Measurements from ENCODE around the gene UNC5B.

Gene UNC5B

DNA sequence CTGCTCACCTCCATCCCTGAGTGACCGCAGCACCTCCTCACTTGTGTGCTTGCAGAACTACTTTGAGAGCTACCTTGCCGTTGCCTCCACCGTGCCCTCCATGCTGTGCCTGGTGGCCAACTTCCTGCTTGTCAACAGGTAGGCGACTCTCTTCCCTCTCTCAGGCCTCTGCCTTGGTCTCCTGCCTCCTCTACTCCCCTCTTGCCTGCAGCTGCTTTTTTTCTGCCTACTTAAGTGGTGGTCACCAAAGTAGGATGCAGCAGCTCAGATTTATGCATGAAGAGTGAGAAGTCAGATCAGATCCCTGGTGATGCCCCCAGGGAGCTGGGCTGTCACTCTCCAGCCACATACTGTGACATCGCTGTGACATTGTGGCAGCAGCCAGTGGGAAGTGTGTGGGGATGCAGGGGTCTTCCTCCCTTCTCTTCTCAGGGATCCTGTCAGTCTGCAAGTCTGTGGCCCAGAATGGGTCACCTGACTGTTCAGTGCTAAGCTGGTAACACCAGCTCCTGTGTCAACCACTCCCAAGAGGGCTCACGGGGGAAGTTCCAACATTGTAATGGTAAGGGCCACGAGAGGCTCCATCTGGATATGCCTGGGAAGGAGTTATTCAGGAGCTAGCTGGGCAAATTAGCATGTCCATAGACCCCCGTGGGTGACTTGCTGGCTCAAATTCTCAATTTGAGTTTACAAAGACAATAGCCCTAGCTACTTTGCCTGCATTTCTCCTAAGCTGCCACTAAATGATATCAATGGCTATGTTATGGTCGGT is 132.0 kb downstream of the UNC5B start:
- no peak for DNase-seq (ENCODE audit: low spot score)

DNA sequence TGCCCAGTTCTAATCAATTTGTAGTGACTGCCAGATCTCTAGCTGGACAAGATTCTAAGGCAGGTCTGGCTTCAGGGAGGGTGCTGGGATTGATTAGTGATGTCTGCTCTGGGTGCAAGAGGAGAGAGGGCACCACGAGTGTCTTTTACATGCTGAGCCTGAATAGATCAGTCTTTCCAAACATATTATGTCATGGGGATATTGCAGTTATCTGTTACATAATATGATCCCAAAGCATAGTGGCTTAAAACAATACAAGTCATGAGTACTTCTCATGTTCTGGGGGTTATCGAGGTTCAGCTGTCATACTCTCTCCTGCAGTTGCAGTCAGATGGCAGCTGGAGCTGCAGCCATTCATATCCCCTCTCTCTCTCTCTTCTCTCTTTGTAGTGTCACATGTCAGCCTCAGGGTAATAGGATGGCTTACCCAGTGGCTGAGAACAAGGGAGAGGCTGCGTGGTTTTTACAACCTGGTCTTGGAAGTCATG is 132.7 kb downstream of the UNC5B start:
- DNase-seq (ENCODE audit: low spot score) = no peak

DNA sequence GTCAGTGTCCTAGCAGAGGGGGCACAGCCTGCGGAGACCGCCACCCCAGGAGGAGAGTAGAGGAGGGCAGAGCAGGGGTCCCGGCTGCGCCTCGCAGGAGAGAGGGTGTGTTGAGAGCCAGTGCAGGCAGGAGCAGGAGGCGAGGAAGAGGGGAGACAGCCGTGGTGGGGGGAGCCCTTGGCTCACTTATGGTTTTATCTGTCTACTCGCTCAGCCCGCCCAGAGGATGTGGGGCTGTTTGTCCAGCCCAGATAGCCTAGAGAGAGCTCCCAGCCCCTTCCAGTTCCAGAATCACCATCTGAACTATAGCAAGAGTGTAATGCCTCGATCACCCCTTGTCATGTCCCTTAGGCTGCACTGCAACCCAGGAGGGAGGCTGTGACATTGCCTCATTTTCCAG is 133.3 kb downstream of the UNC5B start:
- no peak for DNase-seq (ENCODE audit: low spot score)

DNA sequence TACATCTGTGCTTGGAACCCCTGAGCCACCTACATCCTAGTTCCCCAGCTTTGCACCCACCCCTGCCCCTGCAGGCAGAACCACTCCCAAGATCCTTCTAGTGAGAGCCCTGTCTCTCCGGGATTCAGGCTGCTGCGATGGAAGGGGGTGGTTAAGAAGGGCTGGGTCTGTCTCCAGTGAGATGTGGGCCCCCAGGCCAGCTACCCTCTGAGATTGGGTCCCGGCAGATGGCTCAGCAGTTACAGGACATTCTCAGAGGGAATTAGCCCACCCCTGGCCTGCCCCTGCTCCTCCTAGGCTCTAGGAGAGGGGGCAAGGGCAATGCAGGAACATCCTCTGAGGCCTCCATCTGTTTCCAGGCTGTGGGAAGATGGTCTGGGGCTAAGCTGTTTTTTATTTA is 134.4 kb downstream of the UNC5B start:
- DNase-seq (ENCODE audit: low spot score) = no peak

DNA sequence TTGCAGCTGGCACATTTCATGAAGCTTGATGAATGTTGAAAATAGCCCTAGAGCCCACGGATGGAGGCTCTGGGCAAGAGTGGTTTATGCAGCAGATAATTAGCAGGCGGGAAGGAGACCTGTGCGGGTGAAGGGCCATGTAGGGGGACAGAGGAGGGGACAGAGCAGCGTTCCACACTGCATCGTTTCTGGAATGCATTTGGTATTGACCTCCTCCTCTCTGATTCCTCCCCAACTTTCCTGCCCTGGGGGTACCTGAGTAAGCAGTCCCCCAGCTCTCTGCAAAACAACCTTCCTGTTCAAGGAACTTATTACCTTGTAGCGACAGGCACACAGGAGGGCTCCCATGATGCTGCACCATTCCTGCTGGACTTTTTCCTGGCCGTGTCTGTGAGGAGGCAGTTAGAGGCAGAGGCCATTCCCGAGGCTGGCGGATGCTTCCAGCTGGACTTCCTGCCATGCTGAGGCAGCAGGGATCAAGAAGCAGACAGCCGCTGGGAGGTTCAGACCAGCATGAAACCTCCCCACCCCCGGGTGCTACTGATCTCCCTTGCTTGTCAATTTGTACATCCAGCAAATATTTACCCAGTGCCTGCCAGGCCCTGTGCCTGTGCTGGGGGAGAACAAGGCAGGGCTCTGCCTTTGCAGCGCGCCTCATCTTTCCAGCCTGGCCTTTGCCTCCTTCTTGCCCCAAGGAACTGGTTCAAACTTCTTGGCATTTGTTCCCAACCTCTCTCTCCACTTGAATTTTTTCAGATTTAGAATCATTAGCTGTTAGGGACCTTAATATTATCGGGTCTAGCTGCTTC is 135.4 kb downstream of the UNC5B start:
- DNase-seq (ENCODE audit: low spot score) = no peak

DNA sequence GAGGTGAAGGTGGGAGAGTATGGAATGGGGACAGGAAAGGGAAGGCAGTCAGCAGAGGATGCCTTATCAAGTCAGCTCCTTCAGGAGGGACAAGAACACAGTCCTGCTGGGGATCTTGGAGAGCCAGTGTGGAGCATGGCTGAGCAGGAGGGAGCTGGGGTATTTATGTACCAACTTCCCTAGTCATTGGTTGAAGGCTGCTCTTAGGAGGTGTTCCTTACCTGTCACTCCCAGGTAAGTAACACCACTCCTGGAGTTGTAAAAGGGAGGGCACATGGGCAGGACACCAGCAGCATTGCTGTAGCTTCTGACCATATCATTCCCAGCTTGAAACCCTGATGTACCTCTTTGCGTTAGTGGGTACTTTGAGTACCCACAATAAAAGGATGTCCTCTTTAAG is 136.5 kb downstream of the UNC5B start:
- no peak for DNase-seq (ENCODE audit: low spot score)

DNA sequence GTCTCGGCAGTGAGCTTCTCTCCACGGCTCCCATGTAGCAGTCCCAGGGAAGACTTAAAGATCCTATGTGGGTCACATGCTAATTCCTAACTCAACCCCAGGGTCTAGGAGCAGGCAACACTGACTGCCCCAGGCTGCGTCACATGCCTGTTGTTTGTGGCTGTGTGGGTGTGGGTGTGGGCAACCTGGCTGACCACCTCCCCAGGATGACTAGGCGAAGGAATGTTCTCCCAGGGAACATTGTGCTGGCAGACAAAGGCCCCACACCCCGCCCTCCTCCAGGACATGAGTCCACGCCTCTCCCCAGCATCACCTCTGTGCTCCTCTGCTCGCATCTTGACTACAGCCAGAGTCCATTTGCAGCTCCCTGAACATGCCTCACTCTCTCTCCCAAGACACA is 137.0 kb downstream of the UNC5B start:
- no peak for DNase-seq (ENCODE audit: low spot score)

DNA sequence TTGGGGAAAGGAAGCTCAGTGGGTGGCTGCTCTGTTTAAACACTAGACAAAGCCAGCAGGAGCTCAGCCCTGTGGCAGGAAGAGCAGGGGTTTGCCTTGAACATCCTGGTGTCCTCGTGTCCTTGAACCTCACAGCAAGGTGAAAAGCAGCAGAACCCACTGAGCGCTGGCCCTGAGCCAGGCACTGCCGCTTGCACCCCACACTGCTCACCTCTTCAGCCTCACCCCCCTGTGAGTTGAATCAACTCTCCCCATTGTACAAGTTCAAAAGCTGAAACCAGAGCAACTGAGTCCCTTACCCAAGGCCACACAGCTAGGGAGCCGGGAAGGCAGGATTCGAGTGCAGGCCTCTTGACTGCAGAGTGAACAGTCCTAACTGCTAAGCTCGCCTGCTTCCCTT is 138.7 kb downstream of the UNC5B start:
- no peak for DNase-seq (ENCODE audit: low spot score)

DNA sequence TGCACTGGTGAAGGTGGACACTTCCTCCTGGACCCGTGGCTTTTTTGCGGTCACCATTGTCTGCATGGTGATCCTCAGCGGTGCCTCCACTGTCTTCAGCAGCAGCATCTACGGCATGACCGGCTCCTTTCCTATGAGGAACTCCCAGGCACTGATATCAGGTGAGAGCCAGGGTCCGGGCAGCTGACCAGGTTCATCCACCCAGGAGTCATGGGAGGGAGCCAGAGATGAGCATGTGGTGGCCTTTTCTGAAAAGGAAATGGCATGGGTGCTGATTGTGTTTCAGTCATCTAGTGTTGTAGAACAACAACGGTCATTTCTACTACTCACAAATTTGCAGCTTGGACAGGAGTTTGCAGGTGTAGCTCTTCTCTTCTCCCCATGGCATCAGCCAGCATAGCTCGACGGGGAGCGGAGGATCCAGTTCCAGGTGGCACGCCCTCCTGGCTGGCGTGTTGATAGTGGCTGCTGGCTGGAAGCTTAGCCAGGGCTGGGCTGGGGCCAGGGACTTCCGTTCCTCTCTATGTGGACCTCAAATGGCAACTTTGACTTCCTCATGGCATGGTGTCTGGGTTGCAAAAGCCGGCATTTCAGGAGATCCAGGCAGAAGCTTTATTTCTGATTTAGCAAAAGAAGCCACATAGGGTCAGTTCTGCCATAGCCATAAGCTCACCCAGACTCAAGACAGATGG is 139.4 kb downstream of the UNC5B start:
- no peak for DNase-seq (ENCODE audit: low spot score)

Data from left forelimb (tissue), 1 donor.